Measurements from ENCODE around the gene ITIH1.
A peak's percentile ranks its signal among the peaks of the same experiment; 100 is the strongest.

The ITIH1 gene

DNA sequence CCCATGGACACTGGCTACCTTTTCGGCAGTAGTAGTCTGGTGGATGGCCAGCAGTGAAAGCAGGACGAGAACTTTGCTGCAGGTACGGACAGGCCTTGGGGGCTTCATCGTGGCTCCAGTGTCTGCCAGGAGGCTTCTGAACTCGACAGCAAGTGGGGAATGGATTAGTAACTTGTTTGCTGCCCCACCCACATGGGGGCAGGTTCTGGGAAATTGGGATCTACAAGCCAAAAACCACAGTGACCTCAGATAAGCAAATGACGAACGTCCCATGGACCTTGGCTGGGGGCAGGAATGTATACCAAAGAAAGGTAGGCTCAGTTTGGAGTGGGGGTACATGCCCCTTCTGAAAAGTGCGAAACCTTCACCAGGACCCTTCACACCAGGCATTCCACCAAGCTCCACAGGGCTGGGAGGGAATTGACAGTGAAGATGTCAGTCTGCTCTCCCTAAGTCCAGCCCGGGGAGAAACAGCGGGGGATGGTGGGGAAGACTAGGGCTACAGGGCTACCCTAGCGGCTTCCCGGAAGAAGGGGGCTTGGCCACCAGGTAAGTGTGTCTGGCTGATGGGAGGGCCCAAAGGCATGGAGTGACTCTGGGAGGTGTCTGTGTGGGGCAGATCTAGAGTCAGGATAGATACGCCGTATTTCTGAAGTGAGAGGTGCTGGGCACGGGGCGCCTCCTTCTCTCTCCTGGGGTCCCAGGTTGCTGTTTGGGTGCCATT lies 53.3 kb downstream of the ITIH1 start, which contains the start of gene ITIH4:
Gene ITIH4 (minus strand): TSS at position 138 of the 724 bp plus-strand sequence. CDS start 30 bp downstream, at position 108.
- no peak for TF ChIP-seq ZFX (IDR thresholded peaks at IDR 0.05)
- no peak for TF ChIP-seq CTCF (conservative IDR thresholded peaks at IDR 0.05)
- H3K27ac ChIP-seq = peak within 1 kb of the TSS; percentile 52

DNA sequence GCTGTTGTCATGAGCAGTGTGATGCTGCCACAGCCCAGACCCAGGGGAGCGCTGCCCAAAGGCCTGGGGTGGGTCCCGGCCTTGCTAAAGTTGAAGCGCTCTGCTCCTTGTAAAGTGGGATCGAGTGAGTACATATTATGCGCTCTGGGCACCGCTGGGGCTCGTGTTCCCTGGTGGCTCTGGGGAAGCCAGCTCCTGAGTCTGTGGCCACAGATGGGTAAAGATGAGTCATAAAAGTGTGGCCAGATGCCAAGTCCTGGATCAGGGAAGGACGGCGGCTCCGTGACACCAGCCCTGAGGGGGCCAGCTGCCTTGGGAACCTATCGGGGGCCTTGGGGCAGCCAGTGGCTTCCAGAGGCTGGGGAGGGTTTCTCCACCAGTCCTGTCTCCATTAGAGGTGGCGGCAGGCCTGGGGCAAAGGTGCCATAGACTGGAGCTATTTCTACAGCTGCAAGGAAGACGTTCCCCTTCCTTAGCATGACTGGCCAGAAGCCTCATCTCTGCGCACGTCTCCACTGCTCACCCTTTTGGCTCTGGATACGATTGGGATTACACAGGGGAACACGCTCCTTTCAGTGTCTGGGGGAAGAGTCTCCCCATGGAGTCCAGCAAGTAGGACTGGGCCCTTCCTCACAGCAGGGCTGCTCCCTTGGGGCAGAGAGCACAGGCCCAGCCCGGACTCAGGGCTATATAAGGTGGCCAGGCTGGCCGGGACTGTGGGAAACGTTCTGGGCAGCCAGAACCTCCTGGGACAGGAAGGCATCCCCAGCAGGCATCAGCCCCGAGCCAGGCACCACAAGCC lies 54.3 kb downstream of the ITIH1 start:
- peak overlapping the region; percentile 52 for H3K27ac ChIP-seq
- TF ChIP-seq CTCF (conservative IDR thresholded peaks at IDR 0.05) (no peak), ZFX (IDR thresholded peaks at IDR 0.05) (no peak)

DNA sequence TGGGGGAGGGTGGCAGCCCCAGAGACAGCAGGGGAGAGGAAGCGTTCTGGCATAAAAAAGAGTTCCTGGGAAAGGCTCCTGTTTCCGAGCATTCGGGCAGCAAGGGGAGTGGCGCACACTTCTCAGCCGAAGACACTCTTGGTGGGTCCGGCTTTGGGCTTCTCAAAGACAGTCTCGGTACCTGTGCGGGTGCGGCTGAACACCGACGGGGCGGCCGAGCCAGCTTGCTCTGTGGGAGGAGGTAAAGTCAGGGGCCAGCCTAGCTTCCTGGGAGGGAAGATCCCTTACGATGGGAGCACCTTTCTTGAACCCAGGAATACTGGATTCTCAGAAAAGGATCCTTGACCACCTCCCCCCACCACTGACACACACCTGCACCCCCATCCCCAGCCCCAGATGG lies 55.8 kb downstream of the ITIH1 start:
- no peak for TF ChIP-seq ZFX (IDR thresholded peaks at IDR 0.05)
- TF ChIP-seq CTCF (conservative IDR thresholded peaks at IDR 0.05) = no peak
- no peak overlapping the region for H3K27ac ChIP-seq

- H3K27ac ChIP-seq = no peak within 1 kb of the TSS
- TF ChIP-seq CTCF (conservative IDR thresholded peaks at IDR 0.05) (no peak), ZFX (IDR thresholded peaks at IDR 0.05) (no peak)
Observed at GRCh38 chr3:52834871-52835501, 57.6 kb downstream of the ITIH1 start, which contains the start of gene MUSTN1. Gene MUSTN1, minus strand, starts transcription at chr3:52835019. Its CDS starts 71 bp downstream, at chr3:52834948.

GRCh38 chr3:52835766-52836470 lies 58.5 kb downstream of the ITIH1 start:
- no peak overlapping the region for H3K27ac ChIP-seq
- TF ChIP-seq CTCF (conservative IDR thresholded peaks at IDR 0.05) (no peak), ZFX (IDR thresholded peaks at IDR 0.05) (no peak)

DNA sequence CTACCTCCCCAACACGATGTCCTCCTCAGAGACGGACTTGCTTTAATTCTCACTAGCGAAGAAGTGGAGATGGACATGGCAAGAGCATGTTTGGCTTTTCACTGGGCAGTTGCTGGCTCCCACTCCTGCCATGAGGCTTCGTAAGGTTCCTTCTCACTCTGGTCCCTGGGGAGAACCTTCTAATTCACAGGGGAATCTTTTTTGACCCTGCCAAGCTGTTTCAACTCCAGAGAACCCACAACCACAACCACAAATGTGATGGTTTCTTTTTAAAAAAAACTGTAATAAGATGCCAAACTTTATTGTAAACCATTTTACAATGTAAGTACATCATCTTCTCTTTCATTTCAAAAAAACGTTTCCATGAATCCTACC lies 59.1 kb downstream of the ITIH1 start:
- TF ChIP-seq ZFX (IDR thresholded peaks at IDR 0.05) = no peak
- no peak for TF ChIP-seq CTCF (conservative IDR thresholded peaks at IDR 0.05)
- H3K27ac ChIP-seq = no peak overlapping the region
